Measurements from ENCODE around the gene KCTD17. TPM values are rescaled to one million over a fixed set of nuclear protein-coding genes. Genes with fewer than 3 reads are reported as not detected.
"Not testable (repeated sequence)": the region's sequence is repeated elsewhere in the genome, so short reads cannot be mapped to it uniquely, and the experiment has no call there.

Gene KCTD17
- total RNA-seq, 1 donor from 2014 or later, result 53.7 TPM

GRCh38 chr22:37070334-37070733, 18.8 kb downstream of the KCTD17 start:
- no peak for DNase-seq (ENCODE audit: extremely low spot score, unreplicated experiment)
- no peak overlapping the region for H3K27ac Mint-ChIP-seq
- peaks cover 44% of the 10 kb centered on the region for H3K27me3 Mint-ChIP-seq
- no peaks in the 10 kb centered on the region for H3K4me1 Mint-ChIP-seq (ENCODE audit: unreplicated experiment)
- H3K9me3 Mint-ChIP-seq, result no peaks in the 10 kb centered on the region
- no peak overlapping the region for H3K4me3 Mint-ChIP-seq
- TF ChIP-seq, protein P1, sequence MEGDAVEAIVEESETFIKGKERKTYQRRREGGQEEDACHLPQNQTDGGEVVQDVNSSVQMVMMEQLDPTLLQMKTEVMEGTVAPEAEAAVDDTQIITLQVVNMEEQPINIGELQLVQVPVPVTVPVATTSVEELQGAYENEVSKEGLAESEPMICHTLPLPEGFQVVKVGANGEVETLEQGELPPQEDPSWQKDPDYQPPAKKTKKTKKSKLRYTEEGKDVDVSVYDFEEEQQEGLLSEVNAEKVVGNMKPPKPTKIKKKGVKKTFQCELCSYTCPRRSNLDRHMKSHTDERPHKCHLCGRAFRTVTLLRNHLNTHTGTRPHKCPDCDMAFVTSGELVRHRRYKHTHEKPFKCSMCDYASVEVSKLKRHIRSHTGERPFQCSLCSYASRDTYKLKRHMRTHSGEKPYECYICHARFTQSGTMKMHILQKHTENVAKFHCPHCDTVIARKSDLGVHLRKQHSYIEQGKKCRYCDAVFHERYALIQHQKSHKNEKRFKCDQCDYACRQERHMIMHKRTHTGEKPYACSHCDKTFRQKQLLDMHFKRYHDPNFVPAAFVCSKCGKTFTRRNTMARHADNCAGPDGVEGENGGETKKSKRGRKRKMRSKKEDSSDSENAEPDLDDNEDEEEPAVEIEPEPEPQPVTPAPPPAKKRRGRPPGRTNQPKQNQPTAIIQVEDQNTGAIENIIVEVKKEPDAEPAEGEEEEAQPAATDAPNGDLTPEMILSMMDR (conservative IDR thresholded peaks at IDR 0.05), result no peak
- H3K36me3 Mint-ChIP-seq, result no peaks in the 10 kb centered on the region

DNA sequence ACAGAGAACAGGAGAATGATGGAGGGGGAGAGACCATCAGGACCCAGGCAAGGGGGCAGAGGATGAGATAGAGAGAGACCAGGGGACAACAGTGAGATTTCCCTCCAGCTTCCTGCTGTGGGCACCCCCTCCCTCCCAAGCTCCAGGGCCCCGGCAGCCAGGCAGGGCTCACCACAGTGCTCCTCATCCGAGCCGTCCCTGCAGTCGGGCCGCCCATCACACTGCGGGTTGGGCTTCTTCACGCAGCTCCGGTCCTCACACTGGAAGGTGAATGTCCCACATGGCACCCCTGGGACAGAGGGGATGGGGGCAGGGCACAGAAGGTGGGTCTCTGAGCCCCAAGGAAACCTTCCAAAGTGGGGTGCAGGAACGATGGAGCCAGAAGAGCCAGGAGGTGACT, 19.2 kb downstream of the KCTD17 start:
- Mint-ChIP-seq H3K9me3 (no peaks in the 10 kb centered on the region), H3K4me1 (ENCODE audit: unreplicated experiment) (no peaks in the 10 kb centered on the region), H3K36me3 (no peaks in the 10 kb centered on the region), H3K27me3 (peaks cover 48% of the 10 kb centered on the region), H3K27ac (no peak overlapping the region), H3K4me3 (no peak overlapping the region)
- TF ChIP-seq, protein P1 (conservative IDR thresholded peaks at IDR 0.05), result no peak
- DNase-seq (ENCODE audit: extremely low spot score, unreplicated experiment), result no peak

DNA sequence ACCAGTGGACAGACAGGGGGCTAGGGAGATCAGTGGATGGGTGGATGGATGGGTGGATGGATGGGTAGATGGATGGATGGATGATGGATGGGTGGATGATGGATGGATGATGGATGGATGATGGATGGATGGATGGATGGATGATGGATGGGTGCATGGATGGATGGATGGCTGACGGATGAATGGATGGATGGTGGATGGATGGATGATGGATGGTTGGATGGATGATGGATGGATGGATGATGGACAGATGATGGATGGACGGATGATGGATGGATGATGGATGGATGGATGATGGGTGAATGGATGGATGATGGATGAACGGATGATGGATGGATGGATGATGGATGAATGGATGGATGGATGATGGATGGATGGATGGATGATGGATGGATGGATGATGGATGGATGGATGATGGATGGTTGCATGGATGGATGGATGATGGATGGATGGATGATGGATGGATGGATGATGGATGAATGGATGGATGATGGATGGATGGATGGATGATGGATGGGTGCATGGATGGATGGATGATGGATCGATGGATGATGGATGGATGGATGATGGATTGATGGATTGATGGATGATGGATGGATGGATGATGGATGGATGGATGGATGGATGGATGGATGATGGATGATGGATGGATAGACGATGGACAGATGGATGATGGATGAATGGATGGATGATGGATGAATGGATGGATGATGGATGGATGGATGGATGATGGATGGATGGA, 20.5 kb downstream of the KCTD17 start:
- not testable (repeated sequence) for H3K9me3 Mint-ChIP-seq; H3K27ac Mint-ChIP-seq; DNase-seq (ENCODE audit: extremely low spot score, unreplicated experiment); H3K36me3 Mint-ChIP-seq; H3K4me1 Mint-ChIP-seq (ENCODE audit: unreplicated experiment); H3K4me3 Mint-ChIP-seq
- H3K27me3 Mint-ChIP-seq, result peaks cover 59% of the 10 kb centered on the region

DNA sequence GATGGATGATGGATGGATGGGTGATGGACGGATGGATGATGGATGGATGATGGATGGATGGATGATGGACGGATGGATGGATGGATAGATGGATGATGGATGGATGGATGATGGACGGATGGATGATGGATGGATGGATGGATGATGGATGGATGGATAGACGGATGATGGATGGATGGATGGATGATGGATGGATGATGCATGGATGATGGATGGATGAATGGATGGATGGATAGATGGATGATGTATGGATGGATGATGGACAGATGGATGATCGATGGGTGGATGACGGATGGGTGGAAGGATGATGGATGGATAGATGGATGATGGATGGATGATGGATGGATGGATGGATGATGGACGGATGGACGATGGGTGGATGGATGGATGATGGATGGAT, 21.1 kb downstream of the KCTD17 start:
- Mint-ChIP-seq H3K27ac (no peak overlapping the region), H3K27me3 (peaks cover 60% of the 10 kb centered on the region), H3K4me3 (no peak overlapping the region), H3K9me3 (no peaks in the 10 kb centered on the region), H3K36me3 (no peaks in the 10 kb centered on the region), H3K4me1 (ENCODE audit: unreplicated experiment) (no peaks in the 10 kb centered on the region)
- DNase-seq (ENCODE audit: extremely low spot score, unreplicated experiment), result no peak
- TF ChIP-seq, protein P1 (conservative IDR thresholded peaks at IDR 0.05), result no peak

DNA sequence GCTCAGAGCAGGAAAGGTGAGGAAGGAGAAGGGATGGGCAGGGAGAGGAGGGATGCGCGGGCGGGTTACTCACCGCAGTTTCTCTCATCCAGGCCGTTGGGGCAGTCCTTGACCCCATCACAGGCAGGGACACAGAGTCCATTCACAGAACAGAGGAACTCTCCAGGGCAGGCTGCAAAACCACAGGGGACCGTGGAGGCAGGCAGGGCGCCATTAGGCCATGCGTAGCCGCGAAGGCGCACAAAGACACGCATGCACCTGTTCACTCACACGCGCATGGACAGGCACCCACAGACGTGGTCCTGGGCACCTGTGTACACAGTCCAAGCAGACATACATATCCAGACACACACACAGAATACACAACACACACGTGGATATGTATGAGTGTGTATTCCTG, 23.0 kb downstream of the KCTD17 start:
- H3K4me1 Mint-ChIP-seq (ENCODE audit: unreplicated experiment), result peaks cover 4% of the 10 kb centered on the region
- TF ChIP-seq, protein P1 (conservative IDR thresholded peaks at IDR 0.05), result no peak
- no peak overlapping the region for H3K27ac Mint-ChIP-seq
- no peak for DNase-seq (ENCODE audit: extremely low spot score, unreplicated experiment)
- peaks cover 58% of the 10 kb centered on the region for H3K27me3 Mint-ChIP-seq
- H3K36me3 Mint-ChIP-seq, result no peaks in the 10 kb centered on the region
- no peak overlapping the region for H3K4me3 Mint-ChIP-seq
- no peaks in the 10 kb centered on the region for H3K9me3 Mint-ChIP-seq

DNA sequence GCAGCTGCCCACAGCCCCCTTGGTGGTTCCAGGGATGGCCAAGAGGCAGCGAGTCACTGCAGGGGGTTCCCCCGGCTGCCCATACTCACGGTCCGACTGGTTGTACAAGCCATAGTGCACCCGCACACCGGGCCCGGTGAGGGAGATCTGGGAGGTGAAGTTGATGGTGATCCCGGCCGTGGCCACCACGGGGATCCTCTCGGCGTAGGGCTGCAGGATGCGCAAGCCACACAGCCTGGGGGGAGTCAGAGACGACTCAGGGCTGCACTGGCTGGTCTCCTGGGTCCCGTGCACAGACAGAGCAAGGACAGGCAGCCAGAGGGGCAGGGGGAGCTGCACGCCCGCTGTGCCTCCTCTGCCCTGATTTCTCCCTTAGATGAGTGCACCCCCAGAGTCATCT, 23.5 kb downstream of the KCTD17 start:
- peaks cover 4% of the 10 kb centered on the region for H3K4me1 Mint-ChIP-seq (ENCODE audit: unreplicated experiment)
- no peak for DNase-seq (ENCODE audit: extremely low spot score, unreplicated experiment)
- H3K4me3 Mint-ChIP-seq, result no peak overlapping the region
- TF ChIP-seq, protein P1 (conservative IDR thresholded peaks at IDR 0.05), result no peak
- H3K9me3 Mint-ChIP-seq, result no peaks in the 10 kb centered on the region
- H3K36me3 Mint-ChIP-seq, result no peaks in the 10 kb centered on the region
- H3K27me3 Mint-ChIP-seq, result peaks cover 53% of the 10 kb centered on the region
- H3K27ac Mint-ChIP-seq, result no peak overlapping the region
